HepG2 (cell line): ENCODE data around the gene RASD1. TPM values are rescaled to one million over a fixed set of nuclear protein-coding genes. Genes with fewer than 3 reads are reported as not detected.

Source experiments
- ARID5B ChIP-seq: IDR thresholded peaks from 2 replicates; pipeline ENCODE4 v1.4.0; 2020; ENCODE audit warnings: mild to moderate bottlenecking, missing genetic modification reagents
- BCLAF1 ChIP-seq: fragments of 450-650 bp; IDR thresholded peaks from 2 replicates; pipeline ENCODE4 v1.6.1; 2017; ENCODE audit warnings: mild to moderate bottlenecking
- DRAP1 ChIP-seq: IDR thresholded peaks from 2 replicates; pipeline ENCODE4 v1.6.1; 2016; ENCODE audit warnings: missing genetic modification reagents, missing compliant biosample characterization
- ERF ChIP-seq: IDR thresholded peaks from 2 replicates; pipeline ENCODE4 v1.6.1; 2018; ENCODE audit warnings: missing biosample characterization, missing genetic modification reagents
- FOXK1 ChIP-seq: sonication (generic); formaldehyde crosslinking; IDR thresholded peaks from 2 replicates; pipeline ENCODE4 v1.4.0; 2020; ENCODE audit warnings: low read depth, missing genetic modification reagents, borderline replicate concordance
- FOXO4 ChIP-seq: sonication (generic); formaldehyde crosslinking; conservative IDR thresholded peaks from 2 replicates; pipeline ENCODE4 v1.8.1; 2023; ENCODE audit warnings: missing genetic modification reagents
- MAX ChIP-seq: IDR thresholded peaks from 2 replicates; pipeline ENCODE4 v1.6.1; 2012; ENCODE audit warnings: inconsistent platforms
- MTA1 ChIP-seq: sonication (generic); formaldehyde crosslinking; IDR thresholded peaks from 2 replicates; pipeline ENCODE4 v1.4.0; 2020; ENCODE audit warnings: missing genetic modification reagents, mild to moderate bottlenecking, borderline replicate concordance
- NCOR1 ChIP-seq: fragments of 200-600 bp; sonication (generic); IDR thresholded peaks from 2 replicates; pipeline ENCODE4 v1.7.0; 2017; ENCODE audit warnings: antibody characterized with exemption, low read length, borderline replicate concordance
- RBFOX2 ChIP-seq: fragments of 200-400 bp; formaldehyde crosslinking; IDR thresholded peaks from 2 replicates; pipeline ENCODE4 v1.6.1; 2017; ENCODE audit warnings: low read depth, mild to moderate bottlenecking, low read length
- RFX5 ChIP-seq: IDR thresholded peaks from 2 replicates; pipeline ENCODE4 v1.6.1; 2011; ENCODE audit warnings: low read depth, low read length, improper control_type of control experiment
- TSC22D2 ChIP-seq: sonication (generic); formaldehyde crosslinking; IDR thresholded peaks from 2 replicates; pipeline ENCODE4 v1.5.1; 2020; ENCODE audit warnings: missing genetic modification reagents, mild to moderate bottlenecking, borderline replicate concordance
- ZBTB38 ChIP-seq: sonication (generic); formaldehyde crosslinking; IDR thresholded peaks from 2 replicates; pipeline ENCODE4 v1.5.1; 2020; ENCODE audit warnings: mild to moderate bottlenecking, missing genetic modification reagents
- ZNF678 ChIP-seq: sonication (generic); formaldehyde crosslinking; IDR thresholded peaks from 2 replicates; pipeline ENCODE4 v1.4.0; 2020; ENCODE audit warnings: mild to moderate bottlenecking, missing genetic modification reagents
- ZNF710 ChIP-seq: sonication (generic); formaldehyde crosslinking; IDR thresholded peaks from 2 replicates; pipeline ENCODE4 v1.5.0; 2020; ENCODE audit warnings: mild to moderate bottlenecking, missing genetic modification reagents, borderline replicate concordance
- ZNF749 ChIP-seq: sonication (generic); formaldehyde crosslinking; IDR thresholded peaks from 2 replicates; pipeline ENCODE4 v1.8.0; 2022; ENCODE audit warnings: mild to moderate bottlenecking, missing genetic modification reagents, moderate library complexity, borderline replicate concordance
- polyA plus RNA-seq, 8 experiments: library from polyadenylated mRNA; depleted of rRNA in 3 of 8; stranded (reverse) in 7 of 8; unstranded in 1 of 8; fragments of >200 nt; fragmentation: Illumina TruSeq in 4 of 8; extraction: Trizol in 4 of 8; gene quantifications; 2 replicates each; pipeline versions ENCODE4 v1.2.1 to v1.2.3, GENCODE V29; 2011 to 2016; ENCODE audit warnings: low read depth in 4 of 8, missing spikeins in 1 of 8, mixed read lengths in 1 of 8; ENCODE audit not compliant: insufficient read depth in 1 of 8
- total RNA-seq, 5 experiments: library from RNA; depleted of rRNA; stranded (reverse); fragments of >200 nt; fragmentation: Illumina TruSeq; extraction: Trizol; gene quantifications; 2 replicates each; pipeline ENCODE4 v1.2.3, GENCODE V29; 2016; ENCODE audit warnings: low read depth in 1 of 5

The RASD1 gene
- total and polyA plus RNA-seq, 2 of the 13 experiments (the other 11 are each of a cell fraction or from before 2014, with no cell fraction given) = 1.6 to 4.2 TPM

GRCh38 chr17:17496189-17497064, at the start of gene RASD1 (continued):
- TF ChIP-seq ZNF710 (CRISPR knock-in tag) = no peak
- TF ChIP-seq ZNF749 (CRISPR knock-in tag) = peak; percentile 26; the same call in 1 of the 2 replicates
- no peak for TF ChIP-seq NCOR1
- peak; percentile 16; the same call in 1 of the 2 replicates for TF ChIP-seq ARID5B (CRISPR knock-in tag)
- TF ChIP-seq ERF (CRISPR knock-in tag) = 0 out of 2 replicates have a peak, but pooled peaks have one; percentile 36
- peak; percentile 98 for TF ChIP-seq DRAP1 (CRISPR knock-in tag)
- TF ChIP-seq BCLAF1 = no peak
- TF ChIP-seq RBFOX2 = peak; percentile 92
- TF ChIP-seq ZBTB38 (CRISPR knock-in tag) = 0 out of 2 replicates have a peak, but pooled peaks have one; percentile 15
- TF ChIP-seq FOXK1 (CRISPR knock-in tag) = peak; percentile 32; the same call in 1 of the 2 replicates
- no peak for TF ChIP-seq MTA1
- TF ChIP-seq ZNF678 (CRISPR knock-in tag) = 0 out of 2 replicates have a peak, but pooled peaks have one; percentile 51
- no peak; the same call in 1 of the 2 replicates for TF ChIP-seq RFX5
- TF ChIP-seq MAX = peak; percentile 37; the same call in 1 of the 2 replicates
- no peak for TF ChIP-seq FOXO4
- TF ChIP-seq TSC22D2 (CRISPR knock-in tag) = 0 out of 2 replicates have a peak, but pooled peaks have one; percentile 17
